ENCODE results near the gene KLHL42. TPM values are rescaled to one million over a fixed set of nuclear protein-coding genes. Genes with fewer than 3 reads are reported as not detected.

KLHL42 gene
- total RNA-seq, 1 donor from 2014 or later = 36.7 TPM

- no peaks in the 10 kb centered on the region for H3K27me3 ChIP-seq
- no peaks in the 10 kb centered on the region for H3K4me1 ChIP-seq
- intact Hi-C loops (cut with DNase I) = no loop called here
- H3K9me3 ChIP-seq = no peaks in the 10 kb centered on the region
- H3K36me3 ChIP-seq = no peaks in the 10 kb centered on the region
- no peak for DNase-seq (ENCODE audit: low spot score in 2 of 2)
- no peak overlapping the region for H3K27ac ChIP-seq
- TF ChIP-seq CTCF (IDR thresholded peaks at IDR 0.05) = no peak
- no peak overlapping the region for H3K4me3 ChIP-seq
Observed at GRCh38 chr12:27851311-27851710, 71.3 kb downstream of the KLHL42 start.

GRCh38 chr12:27852117-27852516, 72.1 kb downstream of the KLHL42 start:
- intact Hi-C loops (cut with DNase I) = no loop called here
- no peak overlapping the region for H3K4me3 ChIP-seq
- no peaks in the 10 kb centered on the region for H3K4me1 ChIP-seq
- H3K36me3 ChIP-seq = no peaks in the 10 kb centered on the region
- H3K9me3 ChIP-seq = no peaks in the 10 kb centered on the region
- no peaks in the 10 kb centered on the region for H3K27me3 ChIP-seq
- no peak for DNase-seq (ENCODE audit: low spot score in 2 of 2)
- no peak overlapping the region for H3K27ac ChIP-seq
- TF ChIP-seq CTCF (IDR thresholded peaks at IDR 0.05) = no peak

Other genes starting within 250 kb of the KLHL42 start
- not detected for gene REP15, start 83.8 kb upstream of the KLHL42 start, total RNA-seq
- gene MRPS35, start 69.4 kb upstream of the KLHL42 start, total RNA-seq = 2.7 TPM
- not detected for gene MANSC4, start within 50 bp of the KLHL42 start, total RNA-seq
- not detected for gene PTHLH, start 192.5 kb downstream of the KLHL42 start, total RNA-seq

All from ascending aorta (tissue), 2 donors.